ENCODE data around the gene CCL18. TPM values are rescaled to one million over a fixed set of nuclear protein-coding genes. Genes with fewer than 3 reads are reported as not detected.

Gene CCL18
- total and polyA plus RNA-seq, 7 donors, result 0.04 to 11.9 (median 0.59) TPM; not detected in 2

DNA sequence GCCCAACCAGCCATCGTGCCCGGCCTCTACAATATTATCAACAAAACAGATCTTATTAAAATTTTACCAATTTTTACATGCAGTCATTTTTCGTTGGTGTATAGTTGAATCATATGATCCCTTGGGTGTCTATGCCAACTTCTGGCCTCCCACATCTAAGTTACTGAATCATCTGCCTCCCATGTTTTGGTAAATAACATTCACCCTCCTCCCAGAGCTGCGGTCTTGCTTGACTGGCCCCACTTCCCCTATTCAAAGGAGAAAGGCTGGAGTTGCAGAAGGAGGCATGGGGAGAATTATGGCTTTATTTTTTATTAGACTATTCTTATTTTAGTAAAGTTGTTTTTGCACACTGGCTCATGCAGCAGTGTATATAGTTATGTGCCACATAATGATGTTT, 27.8 kb upstream of the CCL18 start:
- no peaks in the 10 kb centered on the region for H3K9me3 ChIP-seq
- WGBS, 3 donors, result 84 to 90% (median 88%) methylated on average over 4 of the region's 4 CpGs
- H3K27me3 ChIP-seq (ENCODE audit: insufficient read depth in 3 of 3, low read length in 2 of 3), result peaks cover 0 to 2% (median 2%) of the 10 kb centered on the region in 3 donors
- H3K4me3 ChIP-seq, result no peak overlapping the region
- H3K4me1 ChIP-seq, result no peaks in the 10 kb centered on the region
- no peaks in the 10 kb centered on the region for H3K36me3 ChIP-seq (ENCODE audit: insufficient read depth in 1 of 2, low read depth in 1 of 2)
- TF ChIP-seq, protein P1, sequence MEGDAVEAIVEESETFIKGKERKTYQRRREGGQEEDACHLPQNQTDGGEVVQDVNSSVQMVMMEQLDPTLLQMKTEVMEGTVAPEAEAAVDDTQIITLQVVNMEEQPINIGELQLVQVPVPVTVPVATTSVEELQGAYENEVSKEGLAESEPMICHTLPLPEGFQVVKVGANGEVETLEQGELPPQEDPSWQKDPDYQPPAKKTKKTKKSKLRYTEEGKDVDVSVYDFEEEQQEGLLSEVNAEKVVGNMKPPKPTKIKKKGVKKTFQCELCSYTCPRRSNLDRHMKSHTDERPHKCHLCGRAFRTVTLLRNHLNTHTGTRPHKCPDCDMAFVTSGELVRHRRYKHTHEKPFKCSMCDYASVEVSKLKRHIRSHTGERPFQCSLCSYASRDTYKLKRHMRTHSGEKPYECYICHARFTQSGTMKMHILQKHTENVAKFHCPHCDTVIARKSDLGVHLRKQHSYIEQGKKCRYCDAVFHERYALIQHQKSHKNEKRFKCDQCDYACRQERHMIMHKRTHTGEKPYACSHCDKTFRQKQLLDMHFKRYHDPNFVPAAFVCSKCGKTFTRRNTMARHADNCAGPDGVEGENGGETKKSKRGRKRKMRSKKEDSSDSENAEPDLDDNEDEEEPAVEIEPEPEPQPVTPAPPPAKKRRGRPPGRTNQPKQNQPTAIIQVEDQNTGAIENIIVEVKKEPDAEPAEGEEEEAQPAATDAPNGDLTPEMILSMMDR (IDR thresholded peaks at IDR 0.05), result no peak
- no peak overlapping the region for H3K27ac ChIP-seq
- DNase-seq, result no peak
- no peak for ATAC-seq
- intact Hi-C loops (cut with DNase I), result no loop called here

DNA sequence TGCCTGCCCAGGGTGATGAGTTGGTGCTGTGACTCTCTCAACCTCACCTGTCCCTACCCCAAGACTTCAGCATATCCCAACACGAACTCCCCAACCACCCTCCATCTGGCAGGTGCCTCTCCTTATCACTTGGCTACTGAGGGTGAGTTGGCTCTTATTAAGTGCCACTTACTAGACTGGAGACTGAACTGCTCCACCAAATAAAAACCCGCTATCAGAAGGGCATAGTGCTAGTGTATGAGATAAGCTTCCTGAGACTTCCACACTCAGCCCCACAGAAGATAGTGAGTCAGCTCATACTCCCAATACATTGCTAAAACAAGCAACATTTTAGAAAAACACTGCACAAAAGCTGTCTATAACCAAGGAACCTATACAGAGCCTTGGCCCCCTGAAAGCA, 16.0 kb upstream of the CCL18 start:
- H3K9me3 ChIP-seq, result peaks cover 9% of the 10 kb centered on the region
- WGBS, 3 donors, result 82 to 84% (median 83%) methylated on average over 2 of the region's 2 CpGs
- intact Hi-C loops (cut with DNase I), result no loop called here
- DNase-seq (no peak), ATAC-seq (no peak)
- no peak overlapping the region for H3K4me3 ChIP-seq
- no peaks in the 10 kb centered on the region for H3K27me3 ChIP-seq (ENCODE audit: insufficient read depth in 3 of 3, low read length in 2 of 3)
- TF ChIP-seq, protein P1 (IDR thresholded peaks at IDR 0.05), result no peak
- H3K27ac ChIP-seq, result no peak overlapping the region
- H3K4me1 ChIP-seq, result no peaks in the 10 kb centered on the region
- H3K36me3 ChIP-seq (ENCODE audit: insufficient read depth in 1 of 2, low read depth in 1 of 2), result no peaks in the 10 kb centered on the region

DNA sequence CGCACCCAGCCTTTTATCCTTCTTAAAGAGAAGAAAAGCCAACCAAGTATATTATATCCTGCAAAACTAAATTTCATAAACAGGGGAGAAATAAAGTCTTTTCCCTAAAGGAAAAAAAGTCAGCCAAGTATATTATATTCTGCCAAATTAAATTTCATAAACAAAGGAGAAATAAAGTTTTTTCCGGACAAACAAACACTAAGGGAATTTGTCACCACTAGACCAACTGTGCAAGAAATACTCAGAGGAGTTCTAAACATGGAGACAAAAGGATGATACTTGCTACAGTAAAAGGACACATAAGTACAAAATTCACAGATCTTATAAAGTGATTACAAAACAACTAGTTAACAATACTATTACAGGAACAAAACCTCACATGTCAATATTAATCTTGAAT, 14.4 kb upstream of the CCL18 start:
- H3K27me3 ChIP-seq (ENCODE audit: insufficient read depth in 3 of 3, low read length in 2 of 3), result no peaks in the 10 kb centered on the region
- H3K9me3 ChIP-seq, result peaks cover 9% of the 10 kb centered on the region
- H3K4me3 ChIP-seq, result no peak overlapping the region
- H3K36me3 ChIP-seq (ENCODE audit: insufficient read depth in 1 of 2, low read depth in 1 of 2), result no peaks in the 10 kb centered on the region
- H3K4me1 ChIP-seq, result no peaks in the 10 kb centered on the region
- ATAC-seq, result no peak
- no peak for DNase-seq
- TF ChIP-seq, protein P1 (IDR thresholded peaks at IDR 0.05), result no peak
- H3K27ac ChIP-seq, result no peak overlapping the region
- intact Hi-C loops (cut with DNase I), result no loop called here
- 87 to 98% (median 97%) methylated on average over 2 of the region's 2 CpGs for WGBS, 3 donors

DNA sequence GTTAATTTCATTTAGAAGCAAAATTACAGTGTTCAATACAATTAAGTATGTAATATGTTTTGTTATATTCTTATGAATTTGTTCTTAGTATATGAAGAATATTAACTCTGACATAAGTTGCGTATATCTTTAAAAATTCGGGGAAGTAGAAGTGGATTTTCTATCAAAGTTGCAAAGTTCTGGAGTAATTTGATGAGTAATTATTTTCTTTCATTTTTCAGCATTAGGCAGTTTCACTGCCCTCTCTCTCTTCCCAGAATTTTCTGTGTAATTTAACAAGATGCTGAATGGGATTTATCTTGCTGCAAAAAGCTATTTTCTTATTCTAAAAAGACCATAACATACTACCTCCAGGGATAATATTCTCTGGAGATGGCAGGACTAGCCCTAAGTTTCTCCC, 8.9 kb upstream of the CCL18 start:
- Histone ChIP-seq H3K36me3 (ENCODE audit: insufficient read depth in 1 of 2, low read depth in 1 of 2) (no peaks in the 10 kb centered on the region), H3K4me1 (no peaks in the 10 kb centered on the region), H3K4me3 (no peak overlapping the region), H3K9me3 (peaks cover 5% of the 10 kb centered on the region), H3K27ac (no peak overlapping the region), H3K27me3 (ENCODE audit: insufficient read depth in 3 of 3, low read length in 2 of 3) (no peaks in the 10 kb centered on the region)
- 81 to 88% (median 87%) methylated on average over 2 of the region's 2 CpGs for WGBS, 3 donors
- TF ChIP-seq, protein P1 (IDR thresholded peaks at IDR 0.05), result no peak
- no peak for ATAC-seq
- DNase-seq, result no peak
- intact Hi-C loops (cut with DNase I), result no loop called here

GRCh38 chr17:36055921-36056520, 8.1 kb upstream of the CCL18 start:
- no peak for ATAC-seq
- 69 to 76% (median 69%) methylated on average over 4 of the region's 4 CpGs for WGBS, 3 donors
- H3K27ac ChIP-seq, result no peak overlapping the region
- no peaks in the 10 kb centered on the region for H3K27me3 ChIP-seq (ENCODE audit: insufficient read depth in 3 of 3, low read length in 2 of 3)
- DNase-seq, result no peak
- no peak overlapping the region for H3K4me3 ChIP-seq
- TF ChIP-seq, protein P1 (IDR thresholded peaks at IDR 0.05), result no peak
- peaks cover 5% of the 10 kb centered on the region for H3K9me3 ChIP-seq
- no peaks in the 10 kb centered on the region for H3K36me3 ChIP-seq (ENCODE audit: insufficient read depth in 1 of 2, low read depth in 1 of 2)
- intact Hi-C loops (cut with DNase I), result no loop called here
- H3K4me1 ChIP-seq, result no peaks in the 10 kb centered on the region
